HUES64 (cell line): ENCODE results near the gene TAS2R60.
"Not testable (repeated sequence)": the region's sequence is repeated elsewhere in the genome, so short reads cannot be mapped to it uniquely, and the experiment has no call there.

Experiments
- H3K27ac ChIP-seq: 2 replicates; pipeline ENCODE4 v1.7.0; 2013; ENCODE audit warnings: low read depth, low read length, inconsistent platforms
- H3K27me3 ChIP-seq: 2 replicates; pipeline ENCODE4 v1.6.1; 2013; ENCODE audit warnings: mild to moderate bottlenecking, low read length; ENCODE audit not compliant: insufficient read depth
- H3K36me3 ChIP-seq: 2 replicates; pipeline ENCODE4 v1.6.1; 2013; ENCODE audit warnings: mild to moderate bottlenecking, low read length; ENCODE audit not compliant: insufficient read depth
- H3K4me1 ChIP-seq: 2 replicates; pipeline ENCODE4 v1.6.1; 2013; ENCODE audit warnings: mild to moderate bottlenecking, low read length, moderate library complexity; ENCODE audit not compliant: insufficient read depth
- H3K4me3 ChIP-seq: 2 replicates; pipeline ENCODE4 v1.5.1; 2013; ENCODE audit warnings: mild to moderate bottlenecking, low read length, moderate library complexity
- H3K9ac ChIP-seq: 2 replicates; pipeline ENCODE4 v1.6.1; 2013; ENCODE audit warnings: mild to moderate bottlenecking, low read depth, low read length
- H3K9me3 ChIP-seq: 2 replicates; pipeline ENCODE4 v1.6.1; 2013; ENCODE audit warnings: low read depth, low read length; ENCODE audit not compliant: insufficient read depth
- WGBS: fragments of 150-250, 120-280 bp; methylation state at CpG from one replicate; pipeline ENCODE4 v1.1.7; 2013; ENCODE audit warnings: missing lambda C conversion rate; 5-methylcytosine and 5-hydroxymethylcytosine counted together

The TAS2R60 gene

GRCh38 chr7:143415209-143415608, 28.0 kb upstream of the TAS2R60 start:
- H3K27ac ChIP-seq, H3K4me3 ChIP-seq, H3K9ac ChIP-seq, H3K9me3 ChIP-seq, H3K27me3 ChIP-seq, H3K36me3 ChIP-seq: not testable (repeated sequence)
- 79% methylated on average over 5 of the region's 7 CpGs for WGBS
- peaks cover 51% of the 10 kb centered on the region for H3K4me1 ChIP-seq

GRCh38 chr7:143415742-143416397, 27.4 kb upstream of the TAS2R60 start:
- no peaks in the 10 kb centered on the region for H3K9me3 ChIP-seq
- H3K4me1 ChIP-seq = peaks cover 47% of the 10 kb centered on the region
- H3K27me3 ChIP-seq = no peaks in the 10 kb centered on the region
- 92% methylated on average over 7 of the region's 8 CpGs for WGBS
- no peak overlapping the region for H3K27ac ChIP-seq
- no peaks in the 10 kb centered on the region for H3K36me3 ChIP-seq
- no peak overlapping the region for H3K4me3 ChIP-seq
- H3K9ac ChIP-seq = no peak overlapping the region

- WGBS = 40% methylated on average over 2 of the region's 3 CpGs
- peaks cover 40% of the 10 kb centered on the region for H3K4me1 ChIP-seq
- no peak overlapping the region for H3K9ac ChIP-seq
- H3K36me3 ChIP-seq = 0 out of 2 replicates have a peak, but pooled peaks cover 4% of the 10 kb centered on the region
- no peak overlapping the region for H3K4me3 ChIP-seq
- no peak overlapping the region for H3K27ac ChIP-seq
- no peaks in the 10 kb centered on the region for H3K27me3 ChIP-seq
- 0 out of 2 replicates have a peak, but pooled peaks cover 3% of the 10 kb centered on the region for H3K9me3 ChIP-seq
Observed at GRCh38 chr7:143416565-143417149, 26.6 kb upstream of the TAS2R60 start.

GRCh38 chr7:143417734-143418383, 25.4 kb upstream of the TAS2R60 start:
- H3K27me3 ChIP-seq = no peaks in the 10 kb centered on the region
- 0 out of 2 replicates have a peak, but pooled peaks cover 4% of the 10 kb centered on the region for H3K36me3 ChIP-seq
- peaks cover 28% of the 10 kb centered on the region for H3K4me1 ChIP-seq
- H3K9me3 ChIP-seq = 0 out of 2 replicates have a peak, but pooled peaks cover 3% of the 10 kb centered on the region
- H3K4me3 ChIP-seq = no peak overlapping the region
- WGBS = 45% methylated on average over 1 of the region's 1 CpG
- H3K9ac ChIP-seq = no peak overlapping the region
- peak overlapping the region; percentile 34 for H3K27ac ChIP-seq

- Histone ChIP-seq H3K9ac (no peak overlapping the region), H3K27ac (no peak overlapping the region), H3K36me3 (0 out of 2 replicates have a peak, but pooled peaks cover 4% of the 10 kb centered on the region), H3K4me1 (peaks cover 20% of the 10 kb centered on the region), H3K27me3 (no peaks in the 10 kb centered on the region), H3K4me3 (no peak overlapping the region), H3K9me3 (0 out of 2 replicates have a peak, but pooled peaks cover 3% of the 10 kb centered on the region)
- WGBS = 92% methylated on average over 10 of the region's 11 CpGs
Observed at GRCh38 chr7:143418681-143419458, 24.4 kb upstream of the TAS2R60 start.

- H3K27ac ChIP-seq = no peak overlapping the region
Observed at GRCh38 chr7:143419880-143420279, 23.4 kb upstream of the TAS2R60 start.

GRCh38 chr7:143420624-143421023, 22.6 kb upstream of the TAS2R60 start:
- not testable (repeated sequence) for H3K9ac ChIP-seq, H3K36me3 ChIP-seq, H3K27ac ChIP-seq, H3K27me3 ChIP-seq, H3K9me3 ChIP-seq, H3K4me3 ChIP-seq
- peaks cover 20% of the 10 kb centered on the region for H3K4me1 ChIP-seq
- 58% methylated on average over 3 of the region's 3 CpGs for WGBS

More at GRCh38 chr7:143419880-143420279, 23.4 kb upstream of the TAS2R60 start:
- WGBS = 94% methylated on average over 4 of the region's 4 CpGs
- H3K36me3 ChIP-seq = 0 out of 2 replicates have a peak, but pooled peaks cover 4% of the 10 kb centered on the region
- no peak overlapping the region for H3K4me3 ChIP-seq
- H3K4me1 ChIP-seq = peaks cover 20% of the 10 kb centered on the region
- H3K9ac ChIP-seq = no peak overlapping the region
- no peaks in the 10 kb centered on the region for H3K27me3 ChIP-seq
- 0 out of 2 replicates have a peak, but pooled peaks cover 3% of the 10 kb centered on the region for H3K9me3 ChIP-seq

- 0 out of 2 replicates have a peak, but pooled peaks cover 4% of the 10 kb centered on the region for H3K36me3 ChIP-seq
- H3K9me3 ChIP-seq = 0 out of 2 replicates have a peak, but pooled peaks cover 3% of the 10 kb centered on the region
- no peak overlapping the region for H3K27ac ChIP-seq
- H3K4me3 ChIP-seq = no peak overlapping the region
- WGBS = 95% methylated on average over 3 of the region's 3 CpGs
- H3K27me3 ChIP-seq = no peaks in the 10 kb centered on the region
- H3K9ac ChIP-seq = no peak overlapping the region
- H3K4me1 ChIP-seq = peaks cover 16% of the 10 kb centered on the region
Observed at GRCh38 chr7:143422033-143422432, 21.2 kb upstream of the TAS2R60 start.

GRCh38 chr7:143424476-143424875, 18.8 kb upstream of the TAS2R60 start:
- not testable (repeated sequence) for H3K4me3 ChIP-seq, H3K9me3 ChIP-seq, H3K9ac ChIP-seq, H3K27me3 ChIP-seq, H3K4me1 ChIP-seq, H3K27ac ChIP-seq, H3K36me3 ChIP-seq
- WGBS = 94% methylated on average over 28 of the region's 34 CpGs

- 0 out of 2 replicates have a peak, but pooled peaks cover 1% of the 10 kb centered on the region for H3K36me3 ChIP-seq
- no peak overlapping the region for H3K9ac ChIP-seq
- H3K9me3 ChIP-seq = no peaks in the 10 kb centered on the region
- H3K4me3 ChIP-seq = no peak overlapping the region
- WGBS = 95% methylated on average over 2 of the region's 2 CpGs
- H3K4me1 ChIP-seq = no peaks in the 10 kb centered on the region
- no peaks in the 10 kb centered on the region for H3K27me3 ChIP-seq
- H3K27ac ChIP-seq = no peak overlapping the region
Observed at GRCh38 chr7:143426479-143427142, 16.6 kb upstream of the TAS2R60 start.
